HK-2 (cell line): ENCODE data around the gene CNTN5.

Source experiments
- DNase-seq: peaks from one replicate; pipeline ENCODE4 v3.0.0-alpha.2; 2018; ENCODE audit not compliant: unreplicated experiment

Gene CNTN5

DNA sequence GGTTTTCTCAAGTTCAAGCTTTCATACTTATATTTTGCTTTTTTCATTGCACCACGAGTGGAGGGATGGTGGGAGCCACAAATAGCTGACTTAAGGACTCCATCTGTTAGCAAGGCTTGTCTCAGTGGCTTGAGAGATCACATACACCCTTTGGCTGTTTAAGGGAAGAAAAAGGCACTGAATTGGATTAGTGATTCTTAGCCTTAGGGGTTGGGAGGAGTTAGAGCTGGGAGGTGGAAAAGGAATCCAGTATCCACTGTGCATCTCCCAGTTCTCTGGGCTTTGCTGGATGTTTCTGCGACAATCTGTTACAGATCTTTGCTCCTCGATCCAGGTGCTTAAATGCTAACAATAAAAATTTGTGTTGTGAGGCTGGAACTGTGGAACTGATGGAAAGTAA, 593.6 kb downstream of the CNTN5 start:
- no peak for DNase-seq

DNA sequence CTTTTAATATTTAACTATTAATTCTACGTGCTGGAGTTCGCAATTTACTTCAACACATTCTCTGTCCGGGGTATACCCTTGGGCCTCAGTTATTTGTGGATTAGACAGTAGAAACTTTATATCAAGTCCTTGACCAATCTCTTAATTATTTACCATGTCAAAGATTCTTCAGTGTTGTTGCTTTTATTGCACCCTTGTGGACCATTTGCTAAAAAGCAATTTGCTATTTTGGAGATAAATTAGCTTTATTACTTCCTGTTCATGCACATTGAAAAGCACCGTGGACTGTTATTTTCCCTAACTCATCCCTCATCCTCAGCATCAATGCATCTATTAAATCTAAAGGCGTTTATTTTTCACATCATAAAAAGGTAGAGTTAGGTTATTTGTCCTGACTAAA, 609.9 kb downstream of the CNTN5 start:
- no peak for DNase-seq

DNA sequence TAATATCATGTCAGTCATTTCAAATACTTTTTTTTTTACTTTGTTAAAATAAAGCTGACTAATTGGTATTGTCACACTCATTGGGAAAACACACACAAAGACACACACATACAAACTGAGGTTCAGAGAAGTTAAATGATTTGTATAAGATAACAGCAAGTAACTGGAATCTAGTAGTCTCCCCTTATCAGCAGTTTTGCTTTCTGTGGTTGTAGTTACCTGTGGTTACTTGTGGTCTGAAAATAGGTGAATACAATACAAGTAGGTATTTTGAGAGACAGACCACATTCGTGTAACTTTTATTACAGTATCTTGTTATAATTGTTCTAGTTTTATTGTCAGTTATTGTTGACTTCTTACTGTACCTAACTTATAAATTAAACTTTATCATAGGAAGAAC, 610.9 kb downstream of the CNTN5 start:
- no peak for DNase-seq

DNA sequence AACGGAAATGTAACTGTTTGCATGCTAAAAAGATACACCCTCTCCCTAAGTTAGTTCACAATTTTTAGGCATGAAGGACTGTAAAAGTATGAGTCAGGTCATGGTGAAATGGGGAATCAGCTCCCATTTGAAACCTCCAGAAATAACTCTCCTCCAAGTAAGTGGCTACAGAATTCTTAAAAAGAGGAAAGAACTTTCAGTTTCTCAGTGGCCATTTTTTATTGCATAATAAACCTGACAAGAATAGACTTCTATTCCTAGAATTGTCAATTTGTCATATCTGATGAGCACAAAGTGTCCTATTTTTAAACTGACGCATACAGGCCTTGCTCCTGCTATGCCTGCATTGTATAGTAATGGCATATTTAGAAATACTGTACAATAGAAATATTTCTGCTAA, 612.2 kb downstream of the CNTN5 start:
- no peak for DNase-seq

DNA sequence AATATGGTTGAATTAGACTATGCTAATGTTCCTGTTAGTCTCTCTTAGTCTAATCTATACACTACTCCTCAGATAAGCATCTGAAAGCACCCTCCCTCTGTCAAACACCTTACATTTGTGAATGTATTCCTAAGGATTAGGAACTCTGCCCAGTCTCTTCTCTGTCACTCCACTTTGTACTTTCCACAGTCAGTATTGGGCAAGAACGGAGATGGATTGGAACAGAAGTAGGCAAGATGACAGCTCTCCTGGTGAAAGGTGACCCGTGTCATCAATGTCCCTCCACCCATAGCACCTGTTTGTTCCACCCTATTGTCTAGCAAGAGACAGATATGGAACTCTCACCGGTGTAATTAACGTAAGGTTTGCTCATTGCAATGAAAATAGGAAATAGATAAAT, 613.8 kb downstream of the CNTN5 start:
- no peak for DNase-seq

DNA sequence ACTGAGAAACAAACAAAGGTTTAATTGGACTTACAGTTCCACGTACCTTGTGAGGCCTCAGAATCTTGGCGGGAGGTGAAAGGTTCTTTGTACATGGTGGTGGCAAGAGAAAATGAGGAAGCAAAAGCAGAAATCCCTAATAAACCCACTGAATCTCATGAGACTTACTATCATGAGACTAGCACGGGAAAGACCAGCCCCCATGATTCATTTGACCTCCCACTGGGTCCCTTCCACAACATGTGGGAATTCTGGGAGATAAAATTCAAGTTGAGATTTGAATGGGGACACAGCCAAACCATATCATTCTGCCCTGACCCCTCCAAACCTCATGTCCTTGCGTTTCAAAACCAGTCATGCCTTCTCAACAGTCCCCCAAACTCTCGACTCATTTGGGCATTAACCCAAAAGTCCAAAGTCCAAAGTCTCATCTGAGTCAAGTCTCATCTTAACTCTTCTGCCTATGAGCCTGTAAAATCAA, 617.4 kb downstream of the CNTN5 start:
- DNase-seq: no peak

DNA sequence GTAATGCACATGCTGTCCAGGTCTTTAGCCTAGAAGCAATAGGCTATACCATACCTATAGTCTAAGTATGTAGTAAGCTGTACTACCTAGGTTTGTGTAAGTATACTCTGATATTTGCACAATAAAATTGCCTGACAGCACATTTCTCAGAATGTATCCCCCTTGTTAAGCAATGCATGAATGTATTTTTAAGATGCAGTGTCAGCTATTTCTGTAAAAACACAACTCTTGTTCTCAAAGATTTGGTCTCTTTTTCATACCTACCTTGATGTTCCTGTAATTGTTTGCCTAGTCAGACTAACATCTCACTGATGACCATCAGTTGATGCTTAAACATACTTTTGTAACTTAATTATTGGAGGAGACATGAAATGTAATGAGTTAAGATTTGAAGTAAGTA, 619.9 kb downstream of the CNTN5 start:
- no peak for DNase-seq

DNA sequence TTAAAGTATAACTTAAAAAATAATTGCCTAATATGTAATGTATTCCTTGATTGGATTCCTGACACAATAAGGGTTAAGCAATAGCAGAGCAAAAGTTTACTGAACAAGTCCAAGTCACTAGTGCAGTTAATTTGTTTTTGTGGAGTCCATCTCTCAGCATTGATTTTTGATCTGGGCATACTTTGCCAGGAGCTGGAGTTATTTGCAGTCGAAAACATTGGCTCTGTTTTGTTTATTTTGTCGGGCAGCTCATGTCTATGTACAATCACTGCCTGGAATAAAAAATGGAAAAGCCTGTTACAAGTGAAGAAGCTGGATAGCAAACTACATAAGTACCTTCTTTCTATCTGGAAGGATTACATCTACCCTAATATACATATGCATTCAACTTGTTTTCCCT, 625.2 kb downstream of the CNTN5 start:
- DNase-seq: no peak

DNA sequence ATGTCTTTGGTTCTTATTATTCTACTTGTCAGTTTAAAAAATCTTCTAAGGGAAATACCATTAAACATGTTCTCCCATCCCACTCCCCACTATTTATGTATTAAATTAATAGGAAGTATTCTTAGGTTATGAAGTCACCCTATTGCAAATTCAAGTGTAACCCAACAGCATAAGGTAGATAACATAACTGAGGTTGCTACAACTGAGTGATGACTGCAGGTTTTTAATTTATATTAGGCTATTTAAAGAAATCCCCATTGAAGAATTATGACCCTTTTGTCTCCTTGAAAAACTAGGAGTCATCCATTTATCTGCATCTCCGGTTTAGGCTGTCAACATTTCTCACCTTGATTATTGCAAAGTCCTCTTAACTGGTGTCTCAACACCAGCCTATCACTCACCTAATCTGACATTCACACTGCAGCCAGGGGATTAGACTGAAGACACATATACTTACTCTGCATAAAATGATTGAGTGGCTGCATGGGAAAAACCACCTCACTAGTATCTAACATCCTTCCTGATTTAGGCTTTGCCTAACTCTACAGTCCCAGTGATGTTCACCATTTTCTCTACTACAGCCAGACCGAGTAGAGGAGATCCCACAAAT, 649.4 kb downstream of the CNTN5 start:
- no peak for DNase-seq

DNA sequence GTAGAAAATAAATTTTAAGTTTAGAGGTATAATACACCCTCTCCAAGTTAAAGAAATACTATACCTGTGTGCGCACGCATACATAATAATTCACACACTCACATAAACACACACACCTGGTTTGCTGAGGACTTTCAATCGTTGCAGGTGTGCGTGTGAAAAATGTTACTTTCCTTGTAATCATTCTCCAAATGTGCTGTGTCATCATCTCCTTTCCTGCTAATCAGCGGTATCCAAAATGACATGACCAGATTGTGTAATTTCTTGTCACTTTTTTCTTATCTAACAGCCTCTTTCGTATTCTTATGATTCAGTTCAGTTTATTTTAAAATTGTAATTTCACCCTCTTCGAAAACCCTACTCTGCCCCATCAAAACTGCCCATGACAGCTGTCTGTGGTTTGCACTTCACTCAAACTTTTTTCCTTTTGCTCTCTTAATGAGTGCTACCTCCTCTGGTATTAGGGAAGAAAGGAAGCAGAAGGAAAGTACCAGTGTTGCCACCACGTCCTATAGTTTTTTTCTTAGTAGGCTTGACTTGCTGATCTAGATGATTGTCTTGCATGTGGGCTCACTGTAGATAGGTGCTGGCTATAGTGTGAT, 651.2 kb downstream of the CNTN5 start:
- no peak for DNase-seq

DNA sequence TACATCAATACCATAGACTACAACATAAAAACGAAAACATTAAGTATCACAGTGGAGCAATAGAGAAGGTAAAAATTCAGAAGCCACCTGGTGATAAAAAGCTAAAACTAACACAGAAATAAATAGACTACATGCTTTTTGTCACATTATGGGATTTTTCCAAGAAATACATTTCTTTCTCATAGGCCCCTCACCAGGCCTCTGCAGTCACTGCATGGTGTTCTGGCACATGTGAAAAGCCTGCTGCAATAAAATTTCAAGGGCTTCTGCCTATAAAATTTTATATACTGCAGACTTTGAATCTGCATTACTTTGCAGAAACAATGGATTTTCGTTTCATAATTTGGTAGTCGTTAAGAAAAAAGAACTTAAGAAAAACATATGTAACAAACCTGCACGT, 655.5 kb downstream of the CNTN5 start:
- no peak for DNase-seq

DNA sequence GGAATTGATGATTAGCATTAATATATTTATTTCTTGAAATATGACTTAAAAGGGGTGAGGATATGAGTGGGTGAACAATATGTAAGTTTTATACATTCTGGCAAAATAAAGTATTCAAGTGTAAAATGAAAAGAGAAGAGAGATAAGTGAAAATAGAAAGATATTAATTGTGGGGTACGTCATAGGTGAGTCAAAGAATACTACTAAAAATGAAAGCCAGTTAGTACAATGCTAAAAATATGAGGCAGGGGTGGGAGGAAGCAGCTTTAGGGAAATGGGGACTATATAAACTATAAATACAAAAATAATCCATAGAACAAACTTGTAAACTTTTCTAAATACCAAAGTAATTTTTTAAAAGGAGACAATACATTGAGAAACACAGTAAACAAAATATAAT, 661.4 kb downstream of the CNTN5 start:
- no peak for DNase-seq

DNA sequence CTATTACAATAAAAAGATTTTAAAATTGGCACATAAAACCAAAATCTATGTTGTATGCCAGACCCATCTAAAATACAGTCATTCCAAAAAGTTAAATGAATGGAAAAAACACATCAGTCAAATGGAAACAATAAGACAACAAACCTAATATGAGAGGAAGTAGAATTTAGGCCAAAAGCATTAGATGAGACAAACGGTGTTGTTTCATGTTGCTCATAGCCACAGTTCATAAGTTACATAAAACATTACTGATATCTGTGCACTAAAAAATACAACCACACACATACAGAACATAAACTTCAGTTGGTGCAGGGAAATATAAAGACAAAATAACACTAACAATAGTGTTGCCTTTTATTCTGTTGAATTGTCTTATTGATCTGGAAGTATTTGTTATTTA, 661.9 kb downstream of the CNTN5 start:
- DNase-seq: no peak

DNA sequence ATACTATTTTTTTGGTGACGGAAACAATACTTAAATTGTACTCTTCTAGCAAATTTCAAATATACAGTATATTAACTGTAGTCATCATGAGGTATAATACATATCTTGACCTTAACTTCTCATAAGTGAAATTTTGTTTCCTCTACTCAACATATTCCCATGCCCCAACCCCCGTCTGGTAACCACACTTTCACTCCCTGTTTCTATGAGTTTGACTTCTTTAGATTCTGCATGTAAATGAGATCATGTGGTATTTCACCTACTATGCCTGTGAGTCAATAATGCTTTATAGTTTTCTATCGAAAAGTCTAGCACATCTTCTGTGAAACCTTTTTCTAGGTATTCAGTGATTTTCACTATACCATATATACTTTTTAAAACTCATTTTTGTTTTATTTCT, 663.2 kb downstream of the CNTN5 start:
- DNase-seq: no peak

DNA sequence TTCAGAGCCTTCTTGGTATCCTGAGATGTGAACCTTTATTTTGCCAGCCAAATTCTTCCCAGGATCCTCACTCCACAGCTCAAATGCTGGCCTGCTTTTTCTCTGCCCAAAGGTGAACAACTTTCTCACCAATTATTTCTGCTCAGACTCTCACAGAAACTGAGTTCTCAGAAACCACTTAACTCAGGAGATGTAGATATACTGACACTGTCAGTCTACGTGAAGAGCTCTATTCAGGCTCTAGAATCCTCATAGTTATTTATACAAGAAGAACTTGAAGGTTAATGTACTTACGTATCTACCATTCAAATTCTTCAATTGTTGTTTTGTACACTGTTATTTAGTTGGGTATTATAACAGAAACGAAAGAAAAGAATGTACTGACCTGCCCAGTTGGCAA, 666.1 kb downstream of the CNTN5 start:
- no peak for DNase-seq

DNA sequence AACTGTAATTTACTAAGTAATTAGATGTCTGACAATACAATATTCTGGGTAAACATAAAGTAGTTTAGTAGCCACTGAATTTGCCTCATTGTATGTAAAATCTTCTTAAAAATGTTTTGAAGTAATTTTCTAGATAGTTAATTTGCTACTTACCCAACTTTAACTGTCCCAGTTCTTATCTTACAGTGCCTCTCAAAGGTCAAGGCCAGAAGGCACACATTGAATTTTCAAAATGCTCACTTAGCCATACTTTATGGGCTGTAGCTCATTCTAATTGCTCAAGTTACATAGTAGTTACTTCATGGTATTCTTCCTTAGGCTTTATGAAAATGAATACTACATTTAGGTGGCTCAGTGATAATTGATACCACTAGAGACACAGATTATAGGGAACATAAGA, 666.6 kb downstream of the CNTN5 start:
- no peak for DNase-seq

DNA sequence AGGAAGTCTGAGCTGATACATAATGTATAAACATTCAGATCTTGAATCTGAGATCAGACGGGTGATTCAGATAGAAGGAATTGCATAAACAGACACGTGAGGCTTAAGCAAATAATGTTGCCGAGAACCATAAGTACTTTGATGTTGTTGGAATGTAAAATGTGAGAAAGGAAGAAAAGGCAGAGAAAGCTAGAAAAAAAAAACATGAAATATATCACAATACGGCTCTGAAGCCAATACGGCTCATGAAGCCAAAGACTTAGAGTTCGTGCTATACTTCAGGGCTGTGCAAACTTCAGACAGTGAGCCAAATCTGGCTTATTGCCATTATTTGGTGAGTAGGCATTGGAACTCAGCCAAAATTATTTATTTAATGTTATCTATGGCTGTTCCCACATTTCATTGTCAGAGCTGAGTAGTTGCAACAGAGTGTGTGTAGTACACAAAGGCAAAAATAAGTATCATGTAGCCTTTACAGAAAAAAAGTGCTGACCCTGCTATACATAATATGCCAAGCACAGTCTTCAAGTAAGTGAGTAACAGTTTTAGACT, 673.3 kb downstream of the CNTN5 start:
- DNase-seq: no peak

DNA sequence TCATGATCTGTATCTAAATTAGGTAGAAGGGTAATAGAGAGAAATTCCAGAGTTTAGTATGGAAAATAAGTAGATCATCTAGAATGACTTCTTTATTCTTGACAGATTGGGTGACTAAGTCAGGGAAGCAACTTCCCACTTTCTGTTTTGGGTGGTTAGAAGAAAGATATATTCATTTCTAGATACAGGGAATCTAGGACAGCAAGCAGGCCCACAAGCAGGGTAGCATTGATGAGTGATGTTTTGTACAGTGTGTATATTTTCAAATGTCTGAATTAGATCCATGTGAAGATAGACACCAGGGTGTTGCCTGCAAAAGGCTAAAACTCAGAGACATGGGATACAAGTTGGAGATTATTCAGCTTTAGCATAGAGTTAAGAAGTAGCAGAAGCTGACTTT, 674.4 kb downstream of the CNTN5 start:
- no peak for DNase-seq

DNA sequence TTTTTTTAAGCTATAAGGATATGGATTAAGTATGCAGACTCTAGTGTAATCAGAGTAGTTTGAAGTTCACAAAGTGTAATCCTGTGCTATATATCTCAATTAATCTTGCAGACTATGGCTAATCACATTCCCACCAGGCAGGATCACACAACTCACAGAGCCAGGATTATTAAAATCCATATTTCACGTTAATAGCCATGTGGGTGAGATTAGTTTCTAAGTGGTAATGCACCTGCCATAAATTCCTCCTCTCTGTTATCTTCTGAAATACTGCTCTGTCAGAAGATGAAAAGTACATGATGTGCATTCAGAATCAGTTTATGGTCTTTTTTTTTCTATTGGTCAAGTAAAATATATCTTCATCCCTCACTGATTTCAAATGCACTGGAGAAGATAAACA, 686.1 kb downstream of the CNTN5 start:
- no peak for DNase-seq

DNA sequence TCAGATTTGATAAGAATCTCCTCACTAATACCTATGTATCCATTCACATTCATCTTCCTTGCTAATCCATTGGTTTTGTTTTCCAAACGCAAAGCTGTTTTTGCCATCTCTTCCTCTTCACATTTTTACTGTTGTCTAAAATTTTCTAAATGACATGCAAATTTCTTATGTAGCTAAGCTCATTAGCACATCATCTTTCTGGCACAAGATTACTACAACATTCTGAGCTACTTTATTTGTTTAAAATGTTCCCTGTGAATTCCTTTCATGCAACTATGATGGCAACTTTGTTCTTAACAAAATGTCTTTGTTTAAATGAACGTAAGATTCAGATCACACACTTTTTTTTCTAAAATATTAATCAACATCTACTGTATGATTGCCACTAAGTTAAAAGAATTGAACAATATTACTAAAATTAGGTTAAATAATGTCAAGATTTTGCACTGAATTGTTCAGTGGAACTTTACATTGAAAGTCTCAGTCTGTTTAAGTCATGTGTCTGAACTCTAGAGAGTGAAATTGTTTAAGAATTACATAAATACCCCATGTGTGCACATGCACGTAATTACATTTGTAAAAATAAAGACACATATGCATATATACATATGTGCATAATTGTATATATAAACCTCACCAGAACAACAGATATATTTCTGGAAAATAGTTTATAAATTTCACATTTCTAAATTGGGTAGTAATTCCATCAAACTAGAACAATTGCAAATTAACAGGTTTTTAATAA, 688.4 kb downstream of the CNTN5 start:
- DNase-seq: no peak

DNA sequence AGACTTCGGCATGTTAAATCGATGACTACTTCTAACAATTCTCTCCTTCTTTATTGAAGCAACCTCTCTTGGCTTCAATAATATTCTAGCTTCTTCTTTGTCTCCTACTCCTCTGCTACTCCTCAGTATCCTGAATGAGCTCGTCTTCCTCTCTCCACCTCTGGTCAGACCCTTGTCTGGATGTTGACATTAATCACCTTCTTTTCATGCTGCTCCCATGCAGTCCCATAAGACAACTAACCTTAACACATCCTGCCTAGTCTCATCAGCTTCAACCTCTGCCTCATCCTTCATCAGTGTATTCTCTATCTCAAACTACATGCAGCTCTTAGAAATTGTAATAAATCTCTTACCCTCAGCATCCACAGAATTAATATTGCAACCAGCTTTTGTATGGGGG, 695.6 kb downstream of the CNTN5 start:
- no peak for DNase-seq

DNA sequence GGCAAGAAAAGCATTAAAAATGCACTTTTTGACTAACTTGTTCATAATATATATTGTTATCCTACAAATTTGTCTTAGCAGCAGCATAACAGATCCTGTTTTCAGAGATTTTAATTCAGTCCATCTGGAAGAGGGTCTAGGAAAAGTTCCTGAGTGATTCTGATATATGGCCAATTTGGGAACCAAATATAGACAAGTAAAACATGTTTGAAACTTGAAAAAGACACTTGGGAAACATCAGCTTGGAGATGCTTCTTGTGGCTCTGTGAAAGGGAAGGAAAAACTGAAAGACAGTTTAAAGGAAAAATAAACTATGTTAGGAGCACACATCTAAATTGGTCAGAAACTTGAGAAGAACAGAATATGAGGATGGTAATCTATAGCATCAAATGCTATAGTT, 697.5 kb downstream of the CNTN5 start:
- no peak for DNase-seq

DNA sequence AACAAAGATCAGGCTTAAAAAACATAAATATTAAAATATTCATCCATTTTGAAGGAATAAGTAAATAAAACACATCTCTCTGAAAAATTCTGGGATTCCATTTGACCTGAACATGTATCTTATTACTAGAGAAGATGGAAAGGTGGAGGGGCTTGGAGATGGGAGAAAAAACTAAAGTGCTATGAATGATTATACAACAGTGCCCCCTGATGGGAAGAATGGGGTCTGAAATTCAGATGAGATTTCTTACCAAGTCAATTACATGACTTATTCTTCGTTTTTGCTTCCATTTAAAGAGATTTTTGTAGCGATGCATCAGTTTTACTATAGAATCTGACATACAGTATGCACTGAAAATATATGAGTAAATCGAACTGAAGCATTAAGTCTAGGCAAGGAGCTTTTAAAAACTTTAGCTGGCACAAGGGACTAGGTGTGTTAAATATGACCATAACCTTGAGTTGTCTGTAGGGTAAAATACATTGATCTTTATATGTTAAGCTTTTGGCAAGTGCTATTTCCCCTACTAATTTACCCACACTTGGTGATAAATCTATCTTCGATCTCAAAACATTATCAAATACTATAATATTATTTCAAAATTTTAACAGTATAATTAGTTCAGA, 718.8 kb downstream of the CNTN5 start:
- DNase-seq: no peak
